Measurements from ENCODE around the gene TESK1.

TESK1 gene

GRCh38 chr9:35605351-35606137 is 482 bp downstream of the TESK1 start:
- no peak for DNase-seq
- Histone ChIP-seq H3K4me1 (no peaks in the 10 kb centered on the region), H3K9me3 (no peaks in the 10 kb centered on the region), H3K4me3 (ENCODE audit: low read depth, low read length) (peak overlapping the region; percentile 48), H3K27me3 (no peaks in the 10 kb centered on the region), H3K36me3 (no peaks in the 10 kb centered on the region)
- no peak for TF ChIP-seq CTCF (IDR thresholded peaks at IDR 0.05; ENCODE audit: low read depth, low read length)

- Histone ChIP-seq H3K4me3 (ENCODE audit: low read depth, low read length) (peak overlapping the region; percentile 48), H3K36me3 (no peaks in the 10 kb centered on the region), H3K27me3 (no peaks in the 10 kb centered on the region), H3K4me1 (no peaks in the 10 kb centered on the region), H3K9me3 (no peaks in the 10 kb centered on the region)
- no peak for DNase-seq
- no peak for TF ChIP-seq CTCF (IDR thresholded peaks at IDR 0.05; ENCODE audit: low read depth, low read length)
Observed at GRCh38 chr9:35606138-35606504, 1.1 kb downstream of the TESK1 start.

GRCh38 chr9:35606726-35607125 is 1.7 kb downstream of the TESK1 start:
- Histone ChIP-seq H3K4me1 (no peaks in the 10 kb centered on the region), H3K4me3 (ENCODE audit: low read depth, low read length) (no peak overlapping the region)

GRCh38 chr9:35608221-35608620 is 3.2 kb downstream of the TESK1 start:
- no peak overlapping the region for H3K4me3 ChIP-seq (ENCODE audit: low read depth, low read length)
- no peak for TF ChIP-seq CTCF (IDR thresholded peaks at IDR 0.05; ENCODE audit: low read depth, low read length)
- no peak for DNase-seq
- H3K9me3 ChIP-seq, result no peaks in the 10 kb centered on the region
- no peaks in the 10 kb centered on the region for H3K36me3 ChIP-seq
- H3K27me3 ChIP-seq, result no peaks in the 10 kb centered on the region
- no peaks in the 10 kb centered on the region for H3K4me1 ChIP-seq

More at GRCh38 chr9:35606726-35607125, 1.7 kb downstream of the TESK1 start:
- Histone ChIP-seq H3K9me3 (no peaks in the 10 kb centered on the region), H3K36me3 (no peaks in the 10 kb centered on the region), H3K27me3 (no peaks in the 10 kb centered on the region)
- no peak for DNase-seq
- no peak for TF ChIP-seq CTCF (IDR thresholded peaks at IDR 0.05; ENCODE audit: low read depth, low read length)

- Histone ChIP-seq H3K9me3 (no peaks in the 10 kb centered on the region), H3K27me3 (no peaks in the 10 kb centered on the region), H3K4me1 (no peaks in the 10 kb centered on the region), H3K36me3 (no peaks in the 10 kb centered on the region), H3K4me3 (ENCODE audit: low read depth, low read length) (no peak overlapping the region)
- TF ChIP-seq CTCF (IDR thresholded peaks at IDR 0.05; ENCODE audit: low read depth, low read length), result no peak
- no peak for DNase-seq
Observed at GRCh38 chr9:35609001-35609819, 4.1 kb downstream of the TESK1 start.

GRCh38 chr9:35609820-35610163 is 4.7 kb downstream of the TESK1 start:
- Histone ChIP-seq H3K36me3 (no peaks in the 10 kb centered on the region), H3K4me1 (no peaks in the 10 kb centered on the region)
- DNase-seq, result no peak

More at GRCh38 chr9:35609820-35610163, 4.7 kb downstream of the TESK1 start:
- no peaks in the 10 kb centered on the region for H3K27me3 ChIP-seq
- no peak for TF ChIP-seq CTCF (IDR thresholded peaks at IDR 0.05; ENCODE audit: low read depth, low read length)
- H3K9me3 ChIP-seq, result no peaks in the 10 kb centered on the region
- no peak overlapping the region for H3K4me3 ChIP-seq (ENCODE audit: low read depth, low read length)

Data from BE2C (cell line).